Osteocyte (in vitro differentiated cells): ENCODE measurements around the gene MS4A4E. TPM values are rescaled to one million over a fixed set of nuclear protein-coding genes. Genes with fewer than 3 reads are reported as not detected.

ENCODE experiments used
- DNase-seq: peaks from one replicate; pipeline ENCODE4 v3.0.0; 2021; ENCODE audit warnings: mixed read lengths; ENCODE audit not compliant: unreplicated experiment; ENCODE audit errors: extremely low spot score
- H3K27ac Mint-ChIP-seq: one replicate; pipeline ENCODE4 v1.8.0; 2021; ENCODE audit warnings: mild to moderate bottlenecking, mixed read lengths; ENCODE audit not compliant: unreplicated experiment
- H3K27me3 Mint-ChIP-seq: one replicate; pipeline ENCODE4 v1.8.0; 2021; ENCODE audit warnings: mixed read lengths; ENCODE audit not compliant: unreplicated experiment
- H3K36me3 Mint-ChIP-seq: one replicate; pipeline ENCODE4 v1.8.0; 2021; ENCODE audit warnings: mixed read lengths; ENCODE audit not compliant: unreplicated experiment
- H3K4me1 Mint-ChIP-seq: one replicate; pipeline ENCODE4 v1.8.0; 2021; ENCODE audit warnings: mixed read lengths; ENCODE audit not compliant: unreplicated experiment
- H3K4me3 Mint-ChIP-seq: one replicate; pipeline ENCODE4 v1.8.0; 2021; ENCODE audit warnings: mild to moderate bottlenecking, moderate library complexity, mixed read lengths; ENCODE audit not compliant: unreplicated experiment
- H3K9me3 Mint-ChIP-seq: one replicate; pipeline ENCODE4 v1.8.0; 2021; ENCODE audit warnings: mixed read lengths; ENCODE audit not compliant: unreplicated experiment
- total RNA-seq: library from RNA; stranded (reverse); gene quantifications from 2 replicates; pipeline ENCODE4 v1.2.1, GENCODE V29; 2021
- TF ChIP-seq, protein P1 (sequence below): fragments of 200-600 bp; sonication (generic); IDR thresholded peaks from 2 replicates; pipeline ENCODE4 v1.5.0; 2021; ENCODE audit warnings: antibody characterized with exemption, mild to moderate bottlenecking, moderate library complexity

Gene MS4A4E
- total RNA-seq, 1 donor from 2014 or later, result 0.30 TPM

- Mint-ChIP-seq H3K9me3 (no peaks in the 10 kb centered on the region), H3K4me1 (no peaks in the 10 kb centered on the region), H3K27me3 (peaks cover 14% of the 10 kb centered on the region), H3K36me3 (no peaks in the 10 kb centered on the region), H3K4me3 (no peak overlapping the region), H3K27ac (no peak overlapping the region)
- no peak for DNase-seq
- TF ChIP-seq, protein P1, sequence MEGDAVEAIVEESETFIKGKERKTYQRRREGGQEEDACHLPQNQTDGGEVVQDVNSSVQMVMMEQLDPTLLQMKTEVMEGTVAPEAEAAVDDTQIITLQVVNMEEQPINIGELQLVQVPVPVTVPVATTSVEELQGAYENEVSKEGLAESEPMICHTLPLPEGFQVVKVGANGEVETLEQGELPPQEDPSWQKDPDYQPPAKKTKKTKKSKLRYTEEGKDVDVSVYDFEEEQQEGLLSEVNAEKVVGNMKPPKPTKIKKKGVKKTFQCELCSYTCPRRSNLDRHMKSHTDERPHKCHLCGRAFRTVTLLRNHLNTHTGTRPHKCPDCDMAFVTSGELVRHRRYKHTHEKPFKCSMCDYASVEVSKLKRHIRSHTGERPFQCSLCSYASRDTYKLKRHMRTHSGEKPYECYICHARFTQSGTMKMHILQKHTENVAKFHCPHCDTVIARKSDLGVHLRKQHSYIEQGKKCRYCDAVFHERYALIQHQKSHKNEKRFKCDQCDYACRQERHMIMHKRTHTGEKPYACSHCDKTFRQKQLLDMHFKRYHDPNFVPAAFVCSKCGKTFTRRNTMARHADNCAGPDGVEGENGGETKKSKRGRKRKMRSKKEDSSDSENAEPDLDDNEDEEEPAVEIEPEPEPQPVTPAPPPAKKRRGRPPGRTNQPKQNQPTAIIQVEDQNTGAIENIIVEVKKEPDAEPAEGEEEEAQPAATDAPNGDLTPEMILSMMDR, result no peak
Measured at GRCh38 chr11:60263402-60263801, 20.5 kb upstream of the MS4A4E start.

DNA sequence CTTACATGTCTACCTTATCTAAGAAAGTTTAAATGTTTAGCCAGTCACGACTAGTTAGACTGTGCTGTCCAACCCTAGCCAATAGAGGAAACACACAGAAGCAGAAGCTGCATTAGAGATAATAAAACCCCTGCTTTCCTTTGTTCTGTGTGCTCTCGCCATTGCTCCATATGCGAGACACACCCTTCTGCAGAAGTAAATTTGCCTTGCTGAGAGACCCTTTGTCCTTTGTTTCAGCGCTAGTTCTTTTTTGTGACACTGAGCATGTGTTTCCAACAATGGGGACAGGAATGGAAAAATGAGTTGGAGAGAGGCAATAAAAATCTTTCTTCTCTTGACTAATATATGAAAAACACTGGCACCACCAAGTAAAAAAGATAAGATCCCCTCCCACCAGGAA, 18.1 kb upstream of the MS4A4E start:
- TF ChIP-seq, protein P1, result no peak
- no peaks in the 10 kb centered on the region for H3K9me3 Mint-ChIP-seq
- H3K36me3 Mint-ChIP-seq, result no peaks in the 10 kb centered on the region
- H3K4me1 Mint-ChIP-seq, result no peaks in the 10 kb centered on the region
- no peak overlapping the region for H3K4me3 Mint-ChIP-seq
- H3K27me3 Mint-ChIP-seq, result peaks cover 17% of the 10 kb centered on the region
- no peak for DNase-seq
- no peak overlapping the region for H3K27ac Mint-ChIP-seq

DNA sequence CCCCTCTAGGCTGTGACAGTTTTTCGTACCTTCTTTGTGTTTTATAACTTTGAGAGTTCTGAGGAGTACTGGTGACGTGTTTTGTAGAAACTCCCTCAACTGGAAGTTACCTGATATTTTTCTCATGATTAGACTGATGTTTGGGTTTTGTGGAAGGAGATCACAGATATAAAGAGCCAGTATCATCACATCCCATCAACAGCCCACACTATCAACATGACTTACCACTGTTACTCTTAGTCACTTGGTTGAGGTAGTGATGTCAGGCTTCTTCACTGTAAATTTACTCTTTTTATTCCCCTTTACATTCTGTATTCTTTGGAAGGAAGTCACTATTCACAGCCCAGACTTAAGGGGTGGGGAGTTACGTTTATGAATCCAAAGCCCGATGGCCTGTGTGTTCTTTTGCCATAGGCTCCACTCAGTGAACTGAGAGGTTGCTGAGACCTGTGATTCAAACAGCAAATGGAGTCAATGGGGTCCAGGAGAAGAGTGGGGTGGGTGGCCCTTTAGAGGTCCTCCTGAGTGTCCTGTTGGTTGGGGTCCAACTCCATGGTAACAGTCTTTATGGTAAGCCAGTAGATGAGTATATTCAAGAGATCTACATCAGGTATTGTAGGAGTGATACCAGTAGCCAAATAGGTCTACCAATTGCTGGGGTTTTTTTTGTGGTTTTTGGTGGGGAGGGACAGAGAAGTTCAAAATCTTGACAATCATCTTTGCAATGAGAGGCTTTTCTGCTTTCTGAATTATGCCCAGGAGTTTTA, 15.2 kb upstream of the MS4A4E start:
- DNase-seq, result no peak
- Mint-ChIP-seq H3K9me3 (no peaks in the 10 kb centered on the region), H3K36me3 (no peaks in the 10 kb centered on the region), H3K4me3 (no peak overlapping the region), H3K4me1 (no peaks in the 10 kb centered on the region), H3K27ac (no peak overlapping the region), H3K27me3 (peaks cover 28% of the 10 kb centered on the region)
- TF ChIP-seq, protein P1, result no peak

DNA sequence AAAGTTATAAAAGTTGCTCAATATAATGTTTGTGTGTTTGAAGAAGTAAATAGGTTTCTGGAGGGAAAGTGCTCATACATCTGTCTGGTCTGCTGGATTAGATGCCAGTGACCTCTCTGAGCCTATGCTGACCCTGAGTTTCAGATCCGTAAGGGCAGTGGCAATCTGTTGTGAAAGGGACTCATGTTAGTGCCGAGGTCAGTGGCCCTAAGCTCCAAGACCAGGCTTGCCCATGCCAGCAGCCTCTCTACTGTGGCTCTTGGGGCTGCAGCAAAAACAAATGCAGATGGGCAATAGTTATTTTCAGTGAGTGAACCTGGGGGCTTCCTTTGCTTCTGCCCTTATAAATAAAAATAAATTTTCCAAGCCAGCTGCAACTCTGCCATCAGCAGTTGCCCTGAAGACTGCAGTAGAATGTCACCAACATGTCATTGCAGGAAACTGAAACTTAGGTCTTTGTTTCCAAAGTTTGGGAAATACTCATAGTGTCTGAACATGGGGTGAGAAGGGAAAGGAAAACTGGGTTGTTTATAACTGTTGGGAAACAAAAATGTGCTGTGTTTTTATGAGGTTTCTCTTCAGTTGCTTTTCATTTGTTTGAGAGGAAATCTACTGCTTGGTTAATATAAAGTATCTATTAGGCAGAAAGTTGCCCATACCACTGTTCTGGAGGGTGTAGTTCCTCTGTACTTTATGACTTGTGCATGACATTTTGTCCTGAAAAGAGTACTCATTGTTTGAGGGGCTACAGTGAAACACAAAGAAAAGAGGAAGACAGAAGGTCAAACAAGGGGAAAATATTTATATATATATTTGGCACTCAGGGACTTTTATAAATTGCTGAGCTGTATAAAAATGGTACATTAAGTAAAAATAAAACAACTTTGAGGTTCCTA, 9.5 kb upstream of the MS4A4E start:
- Mint-ChIP-seq H3K9me3 (no peaks in the 10 kb centered on the region), H3K27ac (no peak overlapping the region), H3K36me3 (no peaks in the 10 kb centered on the region), H3K4me1 (no peaks in the 10 kb centered on the region), H3K27me3 (peaks cover 55% of the 10 kb centered on the region), H3K4me3 (no peak overlapping the region)
- no peak for DNase-seq
- TF ChIP-seq, protein P1, result no peak
